Breast epithelium (tissue), 3 donors: Measurements from ENCODE around the gene CROCC2.

Experiments
- CTCF ChIP-seq, 3 donors: fragments of 450-650 bp; IDR thresholded peaks; one replicate each; pipeline ENCODE4 v1.5.1; 2016 to 2017; ENCODE audit warnings: antibody characterized with exemption in 3 of 3, mild to moderate bottlenecking in 3 of 3, moderate library complexity in 3 of 3
- POLR2A ChIP-seq: fragments of 450-650 bp; IDR thresholded peaks from one replicate; pipeline ENCODE4 v1.6.1; 2016; ENCODE audit warnings: antibody characterized with exemption, mild to moderate bottlenecking, moderate library complexity

DNA sequence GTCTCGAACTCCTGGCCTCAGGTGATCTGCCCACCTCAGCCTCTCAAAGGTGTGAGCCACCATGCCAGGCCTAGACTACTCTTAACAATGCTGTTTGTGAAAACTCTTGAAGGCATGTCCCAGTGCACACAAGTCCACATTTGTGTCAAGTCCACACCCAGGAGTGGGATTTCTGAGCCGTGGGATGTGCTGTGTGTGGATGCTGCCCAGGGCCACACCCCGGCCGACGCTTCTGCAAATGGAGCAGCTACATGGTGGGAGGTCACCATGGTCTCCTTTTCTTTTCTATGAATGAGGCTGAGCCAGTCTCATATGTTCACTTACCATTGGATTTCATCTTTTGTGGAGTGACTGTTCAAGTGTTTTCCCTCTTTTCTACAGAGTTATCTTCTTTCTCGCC lies 108.1 kb downstream of the CROCC2 start:
- TF ChIP-seq CTCF (IDR thresholded peaks at IDR 0.05) (no peak), POLR2A (no peak)
